Spleen (tissue), 11 donors: ENCODE results near the gene FLYWCH1. TPM values are rescaled to one million over a fixed set of nuclear protein-coding genes. Genes with fewer than 3 reads are reported as not detected.

ENCODE experiments used
- DNase-seq: peaks from one replicate; pipeline ENCODE4 v3.0.0-alpha.2; 2020
- H3K27ac ChIP-seq, 8 donors: fragments of 200-600 bp; sonication (generic) in 7 of 8; 1 replicate in 4 of 8; 2 replicates in 4 of 8; pipeline versions ENCODE4 v1.5.0 to v1.8.0; 2016 to 2021; ENCODE audit warnings: inconsistent platforms in 4 of 8, mild to moderate bottlenecking in 4 of 8, moderate library complexity in 1 of 8
- H3K27me3 ChIP-seq, 7 donors: fragments of 200-600 bp; sonication (generic) in 6 of 7; replicated peaks in 1 of 7; 1 replicate in 4 of 7; 2 replicates in 3 of 7; pipeline versions ENCODE4 v1.5.0 to v1.8.0; 2016 to 2021; ENCODE audit warnings: inconsistent platforms in 3 of 7, mild to moderate bottlenecking in 1 of 7
- H3K36me3 ChIP-seq, 6 donors: fragments of 200-600 bp; sonication (generic) in 5 of 6; 1 replicate in 4 of 6; 2 replicates in 2 of 6; pipeline versions ENCODE4 v1.5.0 to v1.8.0; 2016 to 2021; ENCODE audit warnings: inconsistent platforms in 2 of 6
- H3K4me1 ChIP-seq, 6 donors: fragments of 200-600 bp; sonication (generic) in 5 of 6; 1 replicate in 3 of 6; 2 replicates in 3 of 6; pipeline versions ENCODE4 v1.5.0 to v1.8.0; 2016 to 2021; ENCODE audit warnings: inconsistent platforms in 3 of 6
- H3K4me3 ChIP-seq, 8 donors: fragments of 200-600 bp; sonication (generic) in 7 of 8; 1 replicate in 4 of 8; 2 replicates in 4 of 8; pipeline versions ENCODE4 v1.5.0 to v1.8.0; 2016 to 2021; ENCODE audit warnings: inconsistent platforms in 4 of 8, mild to moderate bottlenecking in 4 of 8, moderate library complexity in 2 of 8
- H3K9me3 ChIP-seq, 8 donors: fragments of 200-600 bp; sonication (generic) in 7 of 8; 1 replicate in 4 of 8; 2 replicates in 4 of 8; pipeline versions ENCODE4 v1.5.0 to v1.8.0; 2016 to 2021; ENCODE audit warnings: inconsistent platforms in 4 of 8
- POLR2A ChIP-seq, 3 donors: fragments of 450-650 bp; IDR thresholded peaks; one replicate each; pipeline ENCODE4 v1.5.1; 2017; ENCODE audit warnings: antibody characterized with exemption in 3 of 3, mild to moderate bottlenecking in 1 of 3
- POLR2AphosphoS5 ChIP-seq, 3 donors: sonication (generic); formaldehyde crosslinking; IDR thresholded peaks; one replicate each; pipeline ENCODE4 v1.5.1; 2017; ENCODE audit warnings: antibody characterized with exemption in 3 of 3
- WGBS, 5 donors: extraction: QIAGEN DNeasy Blood & Tissue Kit in 3 of 5; methylation state at CpG; one replicate each; pipeline versions ENCODE4 v1.1.5 to v1.1.7; 2013 to 2018; 5-methylcytosine and 5-hydroxymethylcytosine counted together
- intact Hi-C: fragments of 100-400 bp; cut with DNase I; formaldehyde crosslinking; loops from one replicate; pipeline ENCODE4 v1.15.0; 2023; ENCODE audit warnings: low total_unique reads
- polyA plus RNA-seq, 3 donors: library from polyadenylated mRNA; stranded (reverse); fragments of 200-250 nt; gene quantifications; one replicate each; pipeline ENCODE4 v1.2.1, GENCODE V29; 2013
- total RNA-seq, 7 donors: library from RNA; depleted of rRNA in 3 of 7; stranded (reverse); fragments of >200 nt in 3 of 7; fragmentation: NEBNext Ultra II Directional in 4 of 7; extraction: Animal tissue kit (Norgen Biotek cat#: 25700) in 4 of 7; gene quantifications; one replicate each; pipeline versions ENCODE4 v1.1.0 to v1.2.1, GENCODE V29; 2016 to 2021
- TF ChIP-seq, protein P1 (sequence below), 11 experiments: fragments of 200-600 bp in 7 of 11; fragments of 450-650 bp in 4 of 11; sonication (generic) in 4 of 11; IDR thresholded peaks in 8 of 11; conservative IDR thresholded peaks in 3 of 11; 1 replicate in 7 of 11; 2 replicates in 4 of 11; pipeline versions ENCODE4 v1.4.0 to v1.8.0; 2016 to 2021; ENCODE audit warnings: antibody characterized with exemption in 11 of 11, inconsistent platforms in 4 of 11, mild to moderate bottlenecking in 1 of 11
- donor health status: healthy with polysubstance abuse.
- donor health status: DM: no; HTN: no; CAD: no; lungs with moderate emphysema.
- donor health status: DM: no; HTN: no; CAD: no.
- donor health status: Bipolar disorder and iron deficiency.
- donor health status: healthy.
- donor health status: DM: no; HTN: no; CAD: no.
- donor health status: DM: yes; HTN: yes; CAD: no.

FLYWCH1 gene
- total and polyA plus RNA-seq, 10 donors: 14.0 to 79.3 (median 53.1) TPM

DNA sequence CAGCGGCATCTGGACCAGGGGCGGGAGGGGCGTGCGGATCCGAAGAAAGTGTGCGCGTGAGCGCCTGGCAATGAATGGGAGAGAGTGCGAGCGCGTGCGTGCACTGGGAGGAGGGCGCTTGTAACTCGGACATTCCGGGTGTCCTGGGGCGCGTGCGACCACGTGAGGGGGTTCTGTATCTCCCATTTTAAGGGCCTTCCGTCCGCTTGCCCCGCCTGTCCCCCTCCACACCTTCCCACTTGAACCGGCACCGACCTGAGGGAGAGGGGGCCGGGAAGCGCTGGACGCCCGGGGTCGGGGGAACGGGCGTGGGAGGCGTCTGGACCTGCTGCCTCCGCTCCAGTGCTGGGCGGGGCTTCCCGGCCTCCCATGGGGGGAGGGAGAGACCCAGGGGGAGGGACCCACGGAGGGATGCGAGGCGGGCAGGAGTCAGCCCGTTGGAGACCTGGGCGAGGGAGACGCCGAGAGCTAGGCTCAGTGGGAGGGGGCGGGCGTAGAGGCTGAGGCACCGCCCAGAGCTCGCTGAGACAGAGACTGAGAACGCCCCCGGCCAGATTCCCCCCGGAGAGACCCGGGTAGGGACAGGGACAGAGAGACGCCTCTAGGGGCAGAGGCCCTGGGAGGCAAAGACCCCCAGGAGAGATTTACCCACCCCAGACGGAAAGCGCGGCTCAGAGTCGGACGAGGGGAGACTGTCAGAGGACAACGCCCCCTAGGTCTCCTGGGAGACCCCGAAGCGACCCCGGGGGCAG, 52.2 kb downstream of the FLYWCH1 start, which contains the start of gene KREMEN2:
Gene KREMEN2, plus strand, starts transcription at position 553 of the 752 bp plus-strand sequence. CDS start 246 bp downstream, outside the sequence.
- H3K4me1 ChIP-seq: peaks cover 31 to 77% (median 71%) of the 10 kb centered on the region in 6 donors
- no peak for DNase-seq
- H3K9me3 ChIP-seq: no peaks in the 10 kb centered on the region
- H3K27ac ChIP-seq: no peak within 1 kb of the TSS
- TF ChIP-seq POLR2AphosphoS5 (IDR thresholded peaks at IDR 0.05) (no peak), POLR2A (IDR thresholded peaks at IDR 0.05) (no peak)
- TF ChIP-seq, protein P1, sequence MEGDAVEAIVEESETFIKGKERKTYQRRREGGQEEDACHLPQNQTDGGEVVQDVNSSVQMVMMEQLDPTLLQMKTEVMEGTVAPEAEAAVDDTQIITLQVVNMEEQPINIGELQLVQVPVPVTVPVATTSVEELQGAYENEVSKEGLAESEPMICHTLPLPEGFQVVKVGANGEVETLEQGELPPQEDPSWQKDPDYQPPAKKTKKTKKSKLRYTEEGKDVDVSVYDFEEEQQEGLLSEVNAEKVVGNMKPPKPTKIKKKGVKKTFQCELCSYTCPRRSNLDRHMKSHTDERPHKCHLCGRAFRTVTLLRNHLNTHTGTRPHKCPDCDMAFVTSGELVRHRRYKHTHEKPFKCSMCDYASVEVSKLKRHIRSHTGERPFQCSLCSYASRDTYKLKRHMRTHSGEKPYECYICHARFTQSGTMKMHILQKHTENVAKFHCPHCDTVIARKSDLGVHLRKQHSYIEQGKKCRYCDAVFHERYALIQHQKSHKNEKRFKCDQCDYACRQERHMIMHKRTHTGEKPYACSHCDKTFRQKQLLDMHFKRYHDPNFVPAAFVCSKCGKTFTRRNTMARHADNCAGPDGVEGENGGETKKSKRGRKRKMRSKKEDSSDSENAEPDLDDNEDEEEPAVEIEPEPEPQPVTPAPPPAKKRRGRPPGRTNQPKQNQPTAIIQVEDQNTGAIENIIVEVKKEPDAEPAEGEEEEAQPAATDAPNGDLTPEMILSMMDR (IDR thresholded peaks at IDR 0.05 in 8 of 11, conservative IDR thresholded peaks at IDR 0.05 in 3 of 11): peak in 1 of 11 experiments; percentile 10
- H3K4me3 ChIP-seq: peak within 1 kb of the TSS; percentile 23 to 70 (median 45)
- H3K27me3 ChIP-seq: peaks cover 30 to 100% (median 74%) of the 10 kb centered on the region in 7 donors
- no peaks in the 10 kb centered on the region for H3K36me3 ChIP-seq
- WGBS, 5 donors: 0 to 2% (median 1%) methylated on average over 49 to 60 of the region's 60 CpGs
- intact Hi-C loops: no loop called here

DNA sequence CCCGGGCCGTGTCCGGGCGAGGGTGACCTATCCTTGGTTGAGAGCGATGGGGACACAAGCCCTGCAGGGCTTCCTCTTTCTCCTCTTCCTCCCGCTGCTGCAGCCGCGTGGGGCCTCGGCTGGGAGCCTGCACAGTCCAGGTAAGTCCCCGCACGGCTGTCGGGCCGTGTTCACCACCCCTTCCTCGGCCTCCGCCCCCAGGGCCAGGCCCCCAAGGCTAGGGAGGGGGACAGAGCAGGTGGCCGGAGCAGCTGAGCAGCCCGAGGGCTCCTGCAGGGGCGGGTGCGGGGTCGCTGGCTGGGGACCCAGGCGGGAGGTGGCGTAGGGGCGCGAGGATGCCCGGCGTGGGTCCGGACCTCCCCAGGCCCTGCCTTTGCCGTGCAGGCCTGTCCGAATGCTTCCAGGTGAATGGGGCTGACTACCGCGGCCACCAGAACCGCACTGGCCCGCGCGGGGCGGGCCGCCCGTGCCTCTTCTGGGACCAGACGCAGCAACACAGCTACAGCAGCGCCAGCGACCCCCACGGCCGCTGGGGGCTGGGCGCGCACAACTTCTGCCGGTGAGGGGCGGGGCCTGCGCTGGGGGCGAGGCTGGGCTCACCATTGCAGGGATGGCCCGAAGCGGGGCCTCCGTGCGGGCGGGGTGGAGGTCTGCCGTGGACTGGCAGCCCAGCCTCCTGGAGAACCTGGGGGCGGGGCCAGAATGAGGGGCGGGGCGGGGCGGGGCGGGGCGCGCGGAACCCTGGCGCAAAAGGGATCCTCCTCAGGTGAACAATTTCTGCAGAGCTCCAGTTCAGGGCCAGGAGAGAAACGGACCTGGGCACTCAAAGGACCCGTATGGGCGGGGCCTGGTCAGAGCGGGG, 53.0 kb downstream of the FLYWCH1 start:
- TF ChIP-seq, protein P1 (IDR thresholded peaks at IDR 0.05 in 8 of 11, conservative IDR thresholded peaks at IDR 0.05 in 3 of 11): no peak
- TF ChIP-seq POLR2A (IDR thresholded peaks at IDR 0.05) (no peak), POLR2AphosphoS5 (IDR thresholded peaks at IDR 0.05) (no peak)
- Histone ChIP-seq H3K27ac (no peak overlapping the region), H3K4me3 (peak overlapping the region; percentile 23 to 70 (median 45)), H3K4me1 (peaks cover 31 to 82% (median 75%) of the 10 kb centered on the region in 6 donors), H3K27me3 (peaks cover 30 to 99% (median 74%) of the 10 kb centered on the region in 7 donors), H3K36me3 (no peaks in the 10 kb centered on the region), H3K9me3 (no peaks in the 10 kb centered on the region)
- intact Hi-C loops: no loop called here
- peak; percentile 88 for DNase-seq
- WGBS, 5 donors: 0 to 1% (median 1%) methylated on average over 1 to 68 of the region's 68 CpGs

DNA sequence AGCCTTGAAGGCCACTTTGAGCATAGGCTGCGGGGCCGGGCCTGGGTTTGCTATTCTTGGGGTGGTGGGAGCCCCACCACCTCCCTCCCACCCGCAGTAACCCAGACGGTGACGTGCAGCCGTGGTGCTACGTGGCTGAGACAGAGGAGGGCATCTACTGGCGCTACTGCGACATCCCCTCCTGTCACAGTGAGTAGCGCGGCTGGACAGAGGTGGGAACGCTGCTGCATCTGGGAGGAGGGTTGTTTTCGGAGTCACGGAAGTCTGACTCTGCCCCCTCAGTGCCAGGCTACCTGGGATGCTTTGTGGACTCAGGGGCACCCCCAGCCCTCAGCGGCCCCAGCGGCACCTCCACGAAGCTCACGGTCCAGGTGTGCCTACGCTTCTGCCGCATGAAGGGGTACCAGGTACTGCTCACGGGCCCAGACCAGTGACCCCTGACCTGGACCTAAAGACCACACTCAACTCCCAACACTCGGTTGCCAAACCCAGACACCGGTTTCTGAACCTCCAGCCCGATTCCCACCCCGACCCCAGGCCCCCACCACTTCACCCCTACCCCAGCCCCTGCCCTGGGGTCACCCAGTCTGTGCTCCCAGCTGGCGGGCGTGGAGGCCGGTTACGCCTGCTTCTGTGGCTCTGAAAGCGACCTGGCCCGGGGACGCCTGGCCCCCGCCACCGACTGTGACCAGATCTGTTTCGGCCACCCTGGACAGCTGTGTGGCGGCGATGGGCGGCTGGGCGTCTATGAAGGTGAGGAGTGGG, 54.5 kb downstream of the FLYWCH1 start:
- H3K4me3 ChIP-seq: peak overlapping the region in 6 of 8 donors; percentile 13 to 95 (median 25)
- peaks cover 36 to 96% (median 88%) of the 10 kb centered on the region in 6 donors for H3K4me1 ChIP-seq
- no peak overlapping the region for H3K27ac ChIP-seq
- no peaks in the 10 kb centered on the region for H3K36me3 ChIP-seq
- peak; percentile 73 for DNase-seq
- intact Hi-C loops: no loop called here
- TF ChIP-seq, protein P1 (IDR thresholded peaks at IDR 0.05 in 8 of 11, conservative IDR thresholded peaks at IDR 0.05 in 3 of 11): no peak
- TF ChIP-seq POLR2AphosphoS5 (IDR thresholded peaks at IDR 0.05) (no peak), POLR2A (IDR thresholded peaks at IDR 0.05) (no peak)
- H3K9me3 ChIP-seq: no peaks in the 10 kb centered on the region
- 53 to 71% (median 60%) methylated on average over 22 to 39 of the region's 39 CpGs for WGBS, 5 donors
- peaks cover 30 to 92% (median 74%) of the 10 kb centered on the region in 7 donors for H3K27me3 ChIP-seq
